Neural cell (in vitro differentiated cells): ENCODE measurements around the gene KLF16. TPM values are rescaled to one million over a fixed set of nuclear protein-coding genes. Genes with fewer than 3 reads are reported as not detected.

Experiments
- H2AFZ ChIP-seq: fragments of 200-600, 300-800 bp; sonication (generic), shearing (Covaris generic); 2 replicates; pipeline ENCODE4 v1.6.0; 2014; ENCODE audit warnings: low read depth, mild to moderate bottlenecking, antibody characterized with exemption, low read length, moderate library complexity
- H3F3A ChIP-seq: fragments of 200-600 bp; shearing (Covaris generic); 2 replicates; pipeline ENCODE4 v1.6.1; 2016; ENCODE audit warnings: mild to moderate bottlenecking, moderate library complexity, mixed read lengths, antibody characterized with exemption, low read length; ENCODE audit not compliant: insufficient read depth, poor library complexity, severe bottlenecking
- H3K27ac ChIP-seq: fragments of 200-600, 300-800 bp; sonication (generic), shearing (Covaris generic); 2 replicates; pipeline ENCODE4 v1.5.1; 2014; ENCODE audit warnings: mild to moderate bottlenecking, low read length, moderate library complexity
- H3K27me3 ChIP-seq: fragments of 300-800, 200-600 bp; sonication (generic), shearing (Covaris generic); 2 replicates; pipeline ENCODE4 v1.6.0; 2014; ENCODE audit warnings: mild to moderate bottlenecking, low read depth, low read length, moderate library complexity; ENCODE audit not compliant: insufficient read depth
- H3K36me3 ChIP-seq: fragments of 300-800, 200-600 bp; sonication (generic), shearing (Covaris generic); 2 replicates; pipeline ENCODE4 v1.5.1; 2014; ENCODE audit warnings: mild to moderate bottlenecking, antibody characterized with exemption, low read length, moderate library complexity; ENCODE audit not compliant: insufficient read depth
- H3K4me2 ChIP-seq: fragments of 300-800, 200-600 bp; sonication (generic), shearing (Covaris generic); 2 replicates; pipeline ENCODE4 v1.6.0; 2014; ENCODE audit warnings: mild to moderate bottlenecking, low read length
- H3K4me3 ChIP-seq: fragments of 300-800, 200-600 bp; sonication (generic), shearing (Covaris generic); 2 replicates; pipeline ENCODE4 v1.5.1; 2014; ENCODE audit warnings: mild to moderate bottlenecking, low read length, moderate library complexity
- H3K79me2 ChIP-seq: fragments of 200-600 bp; shearing (Covaris generic); replicated peaks from 2 replicates; pipeline ENCODE4 v1.6.0; 2014; ENCODE audit warnings: mild to moderate bottlenecking, low read length, moderate library complexity; ENCODE audit not compliant: insufficient read depth
- H3K9ac ChIP-seq: fragments of 300-800, 200-600 bp; sonication (generic), shearing (Covaris generic); 2 replicates; pipeline ENCODE4 v1.6.1; 2016; ENCODE audit warnings: mild to moderate bottlenecking, low read length, mixed read lengths
- H3K9me2 ChIP-seq: fragments of 200-600 bp; shearing (Covaris generic); 2 replicates; pipeline ENCODE4 v1.6.1; 2016; ENCODE audit warnings: mild to moderate bottlenecking, low read length, mixed read lengths; ENCODE audit not compliant: insufficient read depth
- H3K9me3 ChIP-seq: fragments of 200-600, 300-800 bp; sonication (generic), shearing (Covaris generic); 2 replicates; pipeline ENCODE4 v1.6.1; 2016; ENCODE audit warnings: mild to moderate bottlenecking, mixed run types, low read length, moderate library complexity, mixed read lengths
- H4K20me1 ChIP-seq: fragments of 200-600 bp; shearing (Covaris generic); 2 replicates; pipeline ENCODE4 v1.6.1; 2016; ENCODE audit warnings: mild to moderate bottlenecking, mixed run types; ENCODE audit not compliant: insufficient read depth
- CTCF ChIP-seq: fragments of 450-650 bp; IDR thresholded peaks from 2 replicates; pipeline ENCODE4 v1.5.1; 2014; ENCODE audit warnings: antibody characterized with exemption, mild to moderate bottlenecking, moderate library complexity; ENCODE audit not compliant: poor library complexity, severe bottlenecking
- EP300 ChIP-seq: fragments of 450-650 bp; conservative IDR thresholded peaks from 2 replicates; pipeline ENCODE4 v1.6.1; 2014; ENCODE audit warnings: antibody characterized with exemption, mild to moderate bottlenecking, moderate library complexity; ENCODE audit not compliant: poor library complexity, severe bottlenecking
- EZH2 ChIP-seq: fragments of 200-600, 300-800 bp; shearing (Covaris generic), sonication (generic); IDR thresholded peaks from 2 replicates; pipeline ENCODE4 v1.6.1; 2014; ENCODE audit warnings: antibody characterized with exemption, low read length, borderline replicate concordance, mild to moderate bottlenecking; ENCODE audit not compliant: insufficient read depth, poor library complexity, severe bottlenecking
- MXI1 ChIP-seq: fragments of 450-650 bp; conservative IDR thresholded peaks from 2 replicates; pipeline ENCODE4 v1.6.1; 2014; ENCODE audit warnings: antibody characterized with exemption, mild to moderate bottlenecking; ENCODE audit not compliant: poor library complexity, severe bottlenecking
- POLR2AphosphoS5 ChIP-seq: IDR thresholded peaks from 2 replicates; pipeline ENCODE4 v1.6.1; 2012
- RAD21 ChIP-seq: fragments of 450-650 bp; conservative IDR thresholded peaks from 2 replicates; pipeline ENCODE4 v1.6.1; 2014; ENCODE audit warnings: antibody characterized with exemption, mild to moderate bottlenecking, moderate library complexity
- REST ChIP-seq: IDR thresholded peaks from 2 replicates; pipeline ENCODE4 v1.6.1; 2012; ENCODE audit warnings: borderline replicate concordance
- SMC3 ChIP-seq: fragments of 450-650 bp; conservative IDR thresholded peaks from 2 replicates; pipeline ENCODE4 v1.6.1; 2014; ENCODE audit warnings: antibody characterized with exemption, mild to moderate bottlenecking, moderate library complexity; ENCODE audit not compliant: poor library complexity
- TAF1 ChIP-seq: IDR thresholded peaks from 2 replicates; pipeline ENCODE4 v1.6.1; 2012; ENCODE audit warnings: low read depth
- polyA plus RNA-seq: library from polyadenylated mRNA; depleted of rRNA; stranded (reverse); fragments of >200 nt; gene quantifications from 2 replicates; pipeline ENCODE4 v1.2.3, GENCODE V29; 2014

The KLF16 gene
- polyA plus RNA-seq, 1 donor from 2014 or later = 3.5 TPM

- Histone ChIP-seq H3K27me3 (no peaks in the 10 kb centered on the region), H3K9me2 (no peaks in the 10 kb centered on the region), H2AFZ (no peak overlapping the region), H3K36me3 (no peaks in the 10 kb centered on the region), H3K9me3 (no peaks in the 10 kb centered on the region), H3K9ac (peak overlapping the region; percentile 93), H3K4me2 (peak overlapping the region; percentile 94), H3K79me2 (peaks cover 32% of the 10 kb centered on the region), H3K4me3 (peak overlapping the region; percentile 96), H3K27ac (no peak overlapping the region), H3F3A (no peaks in the 10 kb centered on the region), H4K20me1 (no peaks in the 10 kb centered on the region)
- TF ChIP-seq TAF1 = no peak
- TF ChIP-seq EP300 = no peak
- no peak for TF ChIP-seq SMC3
- TF ChIP-seq EZH2 = no peak
- no peak for TF ChIP-seq RAD21
- TF ChIP-seq POLR2AphosphoS5 = no peak
- TF ChIP-seq CTCF = no peak
- TF ChIP-seq MXI1 = no peak
- no peak for TF ChIP-seq REST
Observed at GRCh38 chr19:1846517-1847204, 16.7 kb downstream of the KLF16 start.

GRCh38 chr19:1845642-1846041, 17.7 kb downstream of the KLF16 start:
- Histone ChIP-seq H3K27me3 (no peaks in the 10 kb centered on the region), H3K9me3 (no peaks in the 10 kb centered on the region), H3K27ac (no peak overlapping the region), H3K4me3 (no peak overlapping the region), H3K79me2 (peaks cover 32% of the 10 kb centered on the region), H4K20me1 (no peaks in the 10 kb centered on the region), H3K9me2 (no peaks in the 10 kb centered on the region), H3K36me3 (no peaks in the 10 kb centered on the region), H3K4me2 (no peak overlapping the region), H3K9ac (no peak overlapping the region), H2AFZ (no peak overlapping the region), H3F3A (no peaks in the 10 kb centered on the region)
- no peak for TF ChIP-seq TAF1
- TF ChIP-seq EZH2 = no peak
- TF ChIP-seq REST = no peak
- TF ChIP-seq POLR2AphosphoS5 = no peak
- no peak for TF ChIP-seq RAD21
- no peak for TF ChIP-seq MXI1
